ENCODE measurements around the gene TACC2.

The TACC2 gene

DNA sequence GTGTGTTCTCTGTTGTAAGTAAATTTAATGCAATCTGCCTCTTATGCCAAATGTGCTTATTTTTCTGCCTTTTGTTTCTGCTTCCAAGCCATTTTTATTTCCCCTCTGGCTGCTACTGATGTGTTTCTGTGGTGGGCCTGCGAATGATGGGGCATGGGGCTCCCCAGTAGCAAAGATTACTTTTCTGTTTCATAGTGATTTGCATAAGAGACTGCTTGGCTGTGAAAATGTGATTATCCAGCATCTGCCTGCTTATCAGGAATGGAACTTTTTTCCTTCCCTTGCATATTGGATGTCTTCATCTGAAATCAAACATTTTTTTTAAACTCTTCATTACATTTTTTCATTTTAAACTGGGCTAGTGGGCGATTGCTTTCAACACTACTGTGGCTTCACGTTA lies 224.4 kb downstream of the TACC2 start:
- DNase-seq (ENCODE audit: low read depth), result no peak

DNA sequence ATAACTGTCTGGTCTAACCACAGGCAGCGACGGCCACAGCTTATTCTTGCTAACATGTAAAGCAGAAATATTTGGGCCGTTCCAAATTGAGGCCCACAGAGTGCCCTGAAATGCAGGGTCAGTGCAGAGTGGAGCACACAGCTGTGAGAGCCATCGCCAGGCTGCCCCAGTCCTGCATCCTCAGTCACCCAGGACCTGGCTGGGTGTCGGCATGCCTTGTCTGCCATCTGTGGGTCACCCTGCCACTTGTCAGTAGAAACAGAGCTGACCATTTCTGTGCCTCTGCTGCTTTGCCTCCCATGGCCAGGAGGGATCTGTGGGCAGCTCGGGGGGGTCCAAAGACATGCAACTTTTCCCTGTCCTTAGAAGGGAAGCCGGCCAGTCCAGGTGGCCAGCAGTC lies 224.8 kb downstream of the TACC2 start:
- no peak for DNase-seq (ENCODE audit: low read depth)
- H3K4me3 ChIP-seq (ENCODE audit: low read length), result no peak overlapping the region
- TF ChIP-seq, protein P1, sequence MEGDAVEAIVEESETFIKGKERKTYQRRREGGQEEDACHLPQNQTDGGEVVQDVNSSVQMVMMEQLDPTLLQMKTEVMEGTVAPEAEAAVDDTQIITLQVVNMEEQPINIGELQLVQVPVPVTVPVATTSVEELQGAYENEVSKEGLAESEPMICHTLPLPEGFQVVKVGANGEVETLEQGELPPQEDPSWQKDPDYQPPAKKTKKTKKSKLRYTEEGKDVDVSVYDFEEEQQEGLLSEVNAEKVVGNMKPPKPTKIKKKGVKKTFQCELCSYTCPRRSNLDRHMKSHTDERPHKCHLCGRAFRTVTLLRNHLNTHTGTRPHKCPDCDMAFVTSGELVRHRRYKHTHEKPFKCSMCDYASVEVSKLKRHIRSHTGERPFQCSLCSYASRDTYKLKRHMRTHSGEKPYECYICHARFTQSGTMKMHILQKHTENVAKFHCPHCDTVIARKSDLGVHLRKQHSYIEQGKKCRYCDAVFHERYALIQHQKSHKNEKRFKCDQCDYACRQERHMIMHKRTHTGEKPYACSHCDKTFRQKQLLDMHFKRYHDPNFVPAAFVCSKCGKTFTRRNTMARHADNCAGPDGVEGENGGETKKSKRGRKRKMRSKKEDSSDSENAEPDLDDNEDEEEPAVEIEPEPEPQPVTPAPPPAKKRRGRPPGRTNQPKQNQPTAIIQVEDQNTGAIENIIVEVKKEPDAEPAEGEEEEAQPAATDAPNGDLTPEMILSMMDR (conservative IDR thresholded peaks at IDR 0.05; ENCODE audit: low read depth, low read length), result no peak

More for the DNA sequence above, 224.4 kb downstream of the TACC2 start:
- H3K4me3 ChIP-seq (ENCODE audit: low read length), result no peak overlapping the region
- TF ChIP-seq, protein P1 (conservative IDR thresholded peaks at IDR 0.05; ENCODE audit: low read depth, low read length), result no peak

DNA sequence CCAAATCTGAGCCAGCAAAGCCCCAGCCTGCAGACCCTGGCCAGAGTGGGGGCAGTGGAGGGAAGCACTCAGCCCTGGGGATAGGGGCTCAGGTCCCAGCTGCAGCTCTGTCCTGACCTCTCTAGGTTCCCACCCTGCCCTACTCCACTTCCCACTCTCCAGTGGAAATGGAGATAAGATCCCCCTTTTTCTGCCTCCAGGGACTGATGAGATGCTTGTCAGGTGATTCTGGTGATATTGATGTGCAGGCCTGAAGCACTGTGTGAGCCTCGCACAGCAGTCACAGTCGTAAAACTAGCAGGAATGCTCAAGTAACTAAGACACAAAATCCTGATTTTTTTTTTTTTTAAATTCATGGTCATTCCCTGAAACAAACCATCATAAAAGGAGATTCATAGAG lies 227.1 kb downstream of the TACC2 start:
- H3K4me3 ChIP-seq (ENCODE audit: low read length), result no peak overlapping the region
- DNase-seq (ENCODE audit: low read depth), result no peak
- TF ChIP-seq, protein P1 (conservative IDR thresholded peaks at IDR 0.05; ENCODE audit: low read depth, low read length), result no peak

DNA sequence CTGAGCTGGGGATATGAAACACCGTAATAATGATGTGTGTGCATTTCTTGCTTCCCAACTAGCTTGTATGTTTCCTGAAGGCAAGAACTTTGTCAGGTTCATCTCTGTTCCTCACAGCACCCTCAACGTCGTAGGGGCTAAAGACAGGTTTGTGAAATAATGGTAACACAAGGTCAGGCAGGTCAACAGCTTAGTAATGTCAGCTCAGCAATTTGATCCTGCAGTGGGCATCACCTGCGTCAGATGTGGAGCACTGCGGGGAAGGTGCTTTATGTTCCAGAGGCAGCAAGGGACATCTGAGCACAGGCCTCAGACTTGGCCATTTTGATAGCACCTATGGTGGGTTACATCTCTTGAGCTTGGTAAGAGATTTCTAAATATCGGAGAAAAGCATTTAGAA lies 230.4 kb downstream of the TACC2 start:
- H3K4me3 ChIP-seq (ENCODE audit: low read length), result no peak overlapping the region
- no peak for DNase-seq (ENCODE audit: low read depth)
- TF ChIP-seq, protein P1 (conservative IDR thresholded peaks at IDR 0.05; ENCODE audit: low read depth, low read length), result no peak

DNA sequence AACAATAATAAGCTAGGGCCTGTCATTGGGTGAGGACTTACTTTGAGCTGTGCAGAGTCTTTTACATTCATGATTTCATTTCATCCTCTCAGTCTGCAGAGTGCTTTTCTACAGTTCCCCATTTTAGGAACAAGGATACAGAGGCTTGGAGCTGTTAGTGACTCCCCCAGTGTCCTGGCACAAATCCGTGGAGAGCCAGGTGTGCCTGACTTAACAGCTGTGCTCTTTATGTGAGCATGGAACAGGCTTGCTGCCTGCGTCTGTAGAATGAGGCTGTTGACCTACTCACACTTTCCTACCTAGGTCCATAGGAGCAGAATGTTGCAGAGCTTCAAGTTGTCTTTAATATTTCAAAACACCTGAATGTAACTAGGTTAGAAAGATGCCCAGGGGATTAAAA lies 231.8 kb downstream of the TACC2 start:
- no peak overlapping the region for H3K4me3 ChIP-seq (ENCODE audit: low read length)
- TF ChIP-seq, protein P1 (conservative IDR thresholded peaks at IDR 0.05; ENCODE audit: low read depth, low read length), result no peak
- DNase-seq (ENCODE audit: low read depth), result no peak

DNA sequence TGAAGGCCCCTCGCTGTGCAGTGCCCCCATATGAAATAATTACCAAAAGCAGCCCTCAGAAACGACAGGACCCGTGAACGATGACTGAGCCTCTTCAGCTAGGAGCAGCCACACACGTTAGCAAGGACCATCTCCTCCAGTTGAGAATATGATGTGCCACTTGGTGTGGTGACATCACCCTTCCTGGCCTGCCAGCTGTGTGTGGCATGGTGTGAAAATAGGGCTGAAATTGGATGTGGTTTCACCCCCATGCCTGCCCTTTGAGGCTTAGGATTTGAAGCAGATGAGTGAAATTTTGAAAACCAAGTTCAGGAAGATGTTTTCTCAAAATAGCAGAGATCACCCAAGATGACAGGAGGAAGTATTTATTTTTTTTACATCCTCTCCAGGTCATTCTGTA lies 233.0 kb downstream of the TACC2 start:
- no peak overlapping the region for H3K4me3 ChIP-seq (ENCODE audit: low read length)
- TF ChIP-seq, protein P1 (conservative IDR thresholded peaks at IDR 0.05; ENCODE audit: low read depth, low read length), result no peak
- no peak for DNase-seq (ENCODE audit: low read depth)

DNA sequence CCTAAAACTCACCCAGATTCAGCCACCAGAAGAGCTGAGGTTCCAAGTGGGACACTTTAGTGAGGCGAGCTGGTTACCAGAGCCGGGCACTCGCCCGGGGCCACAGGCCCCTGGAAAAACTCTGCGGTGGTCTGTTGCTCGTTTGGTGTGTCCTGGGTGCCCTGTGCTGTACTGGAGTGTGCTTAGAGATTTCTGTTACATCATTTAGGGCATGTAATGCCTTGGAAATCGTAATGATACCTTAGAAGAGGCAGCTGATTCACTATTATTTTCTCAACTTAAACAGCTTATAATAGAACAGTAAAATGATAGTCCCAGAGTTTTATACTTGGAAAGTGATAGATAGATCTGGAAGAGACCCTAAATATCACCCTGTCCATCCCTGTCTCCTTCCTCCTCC lies 233.7 kb downstream of the TACC2 start:
- DNase-seq (ENCODE audit: low read depth), result no peak
- H3K4me3 ChIP-seq (ENCODE audit: low read length), result no peak overlapping the region
- TF ChIP-seq, protein P1 (conservative IDR thresholded peaks at IDR 0.05; ENCODE audit: low read depth, low read length), result no peak

Data from retinal pigment epithelial cell (primary cell).